HG03457 (cell line): Measurements from ENCODE around the gene STK32B.

Experiments
- ATAC-seq: cut with Tn5 transposase; IDR thresholded peaks from one replicate; pipeline ENCODE4 v1.9.1; 2021; ENCODE audit warnings: moderate number of reproducible peaks; ENCODE audit not compliant: unreplicated experiment

Gene STK32B

DNA sequence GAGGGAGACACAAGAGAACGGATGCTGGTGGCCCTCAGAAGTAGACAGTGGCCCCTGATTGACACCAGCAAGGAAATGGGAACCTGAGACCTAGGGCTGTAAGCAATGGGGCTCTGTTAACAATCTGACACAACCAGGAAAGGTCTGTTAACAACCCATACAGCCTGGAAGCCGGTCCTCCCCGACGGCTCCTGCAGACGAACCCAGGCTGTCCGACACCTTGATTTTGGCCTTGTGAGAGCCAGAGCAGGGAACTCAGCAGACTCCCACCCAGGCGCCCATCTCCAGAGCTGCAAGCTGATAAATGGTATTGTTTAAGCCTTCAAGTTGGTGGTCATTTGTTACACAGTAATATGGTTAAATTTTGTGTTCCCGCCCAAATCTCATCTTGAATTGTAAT is 21.8 kb upstream of the STK32B start:
- ATAC-seq, result no peak

GRCh38 chr4:5030221-5030620 is 21.1 kb upstream of the STK32B start:
- ATAC-seq, result no peak

DNA sequence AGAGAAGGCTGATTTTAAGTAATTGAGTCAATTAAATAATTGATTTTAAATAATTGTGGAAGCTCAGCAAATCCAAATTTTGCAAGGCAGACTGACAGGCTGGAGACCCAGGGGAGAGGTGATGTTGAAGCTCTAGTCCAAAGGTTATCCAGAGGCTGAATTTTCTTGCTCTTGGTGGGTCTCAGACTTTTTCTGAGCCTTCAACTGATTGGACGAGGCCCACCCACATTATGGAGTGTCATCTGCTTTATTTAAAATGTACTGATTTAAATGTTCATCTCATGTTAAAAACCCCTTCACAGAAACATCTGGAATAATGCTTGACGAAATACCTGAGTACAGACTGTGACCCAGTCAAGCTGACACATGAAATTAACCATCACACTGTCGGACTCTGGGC is 20.4 kb upstream of the STK32B start:
- no peak for ATAC-seq

GRCh38 chr4:5032813-5033212 is 18.5 kb upstream of the STK32B start:
- ATAC-seq, result no peak

DNA sequence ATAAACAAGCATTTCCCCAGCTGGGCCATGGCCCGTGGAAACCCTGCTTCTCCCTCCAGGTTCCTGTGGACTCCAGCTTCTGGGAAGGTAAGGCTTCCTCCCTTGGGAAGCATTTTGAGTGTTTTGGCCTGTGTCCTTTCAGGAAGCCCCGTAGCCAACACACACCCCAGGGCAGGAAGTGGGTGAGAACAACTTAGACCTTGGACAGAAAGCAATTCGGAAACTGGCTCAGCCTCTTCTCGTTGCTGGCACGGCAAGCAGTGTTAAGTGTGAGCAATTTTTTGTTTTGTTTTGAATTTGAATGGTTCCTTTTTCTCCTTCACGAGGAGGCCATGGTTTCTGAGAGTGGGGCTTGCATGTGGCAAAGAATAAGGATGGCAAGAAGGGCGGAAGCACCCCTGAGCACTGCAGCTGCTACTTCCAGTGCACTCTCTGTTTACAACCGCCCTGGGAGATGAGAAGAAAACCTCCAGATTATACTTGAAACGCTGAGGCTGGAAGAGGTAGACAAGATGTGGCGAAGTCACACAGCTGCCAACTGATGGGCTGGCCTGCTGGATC is 17.9 kb upstream of the STK32B start:
- no peak for ATAC-seq

DNA sequence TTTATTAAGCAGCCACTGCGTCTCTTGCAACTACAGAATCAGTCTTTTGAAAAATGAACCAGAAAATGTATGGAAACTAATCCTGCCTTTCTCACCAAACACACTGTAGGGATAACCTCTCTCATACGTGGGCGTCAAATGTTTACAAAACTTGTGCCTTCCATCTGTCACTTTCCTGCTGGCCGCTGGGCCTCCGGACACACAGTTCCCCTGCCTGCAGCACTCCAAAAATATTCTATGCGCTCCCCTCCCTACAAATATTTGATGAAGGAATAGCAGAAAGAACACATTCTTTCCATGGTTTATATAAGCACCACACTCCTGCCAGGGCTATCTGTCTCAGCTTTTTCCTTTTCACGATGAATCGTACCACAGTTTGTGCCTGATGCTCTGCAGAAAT is 17.1 kb upstream of the STK32B start:
- ATAC-seq, result no peak

GRCh38 chr4:5036239-5036638 is 15.0 kb upstream of the STK32B start:
- no peak for ATAC-seq

- no peak for ATAC-seq
Observed at GRCh38 chr4:5037553-5038551, 13.4 kb upstream of the STK32B start.

DNA sequence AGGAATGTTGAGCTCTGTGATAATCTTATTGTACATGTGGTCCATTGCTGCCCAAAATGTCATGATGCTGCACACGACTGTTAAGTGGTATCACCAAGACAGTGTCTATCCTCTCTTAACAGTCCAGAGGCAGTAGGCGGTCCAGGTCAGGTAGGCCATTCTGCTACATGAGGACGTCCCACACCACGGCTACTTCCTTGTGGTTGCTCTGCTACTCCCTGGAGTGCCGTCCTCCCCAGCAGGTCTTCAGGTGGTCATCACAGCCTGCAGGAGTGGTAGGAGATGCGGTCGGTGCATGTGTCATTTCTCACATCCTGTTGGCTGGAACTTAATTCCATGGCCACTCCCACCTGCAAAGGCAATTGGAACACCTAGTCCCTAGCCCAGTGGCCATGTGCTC is 11.5 kb upstream of the STK32B start:
- ATAC-seq, result no peak

- no peak for ATAC-seq
Observed at GRCh38 chr4:5040856-5041620, 10.2 kb upstream of the STK32B start.

DNA sequence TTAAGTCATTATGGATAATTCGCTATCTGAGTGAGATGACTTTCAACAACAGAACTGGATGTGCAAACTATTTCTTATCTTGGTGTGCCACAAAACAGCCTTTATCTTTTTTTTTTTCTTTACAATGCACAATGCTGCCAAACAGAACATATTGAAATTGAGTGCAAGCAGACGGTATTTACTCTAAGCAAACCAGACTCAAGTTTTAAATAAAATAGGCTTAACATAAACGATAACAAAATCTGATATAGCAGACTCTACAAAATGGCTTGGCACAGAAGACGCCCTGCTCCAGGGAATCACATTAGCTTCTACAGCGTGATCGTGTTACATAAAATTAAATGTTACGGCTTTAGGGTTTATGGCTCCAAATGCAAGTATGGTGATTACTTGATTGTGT is 9.6 kb upstream of the STK32B start:
- ATAC-seq, result no peak

- ATAC-seq, result no peak
Observed at GRCh38 chr4:5043579-5043978, 7.7 kb upstream of the STK32B start.

- ATAC-seq, result no peak
Observed at GRCh38 chr4:5044341-5044740, 6.9 kb upstream of the STK32B start.

GRCh38 chr4:5045097-5045496 is 6.2 kb upstream of the STK32B start:
- ATAC-seq, result no peak

- ATAC-seq, result no peak
Observed at GRCh38 chr4:5048721-5049120, 2.6 kb upstream of the STK32B start.

DNA sequence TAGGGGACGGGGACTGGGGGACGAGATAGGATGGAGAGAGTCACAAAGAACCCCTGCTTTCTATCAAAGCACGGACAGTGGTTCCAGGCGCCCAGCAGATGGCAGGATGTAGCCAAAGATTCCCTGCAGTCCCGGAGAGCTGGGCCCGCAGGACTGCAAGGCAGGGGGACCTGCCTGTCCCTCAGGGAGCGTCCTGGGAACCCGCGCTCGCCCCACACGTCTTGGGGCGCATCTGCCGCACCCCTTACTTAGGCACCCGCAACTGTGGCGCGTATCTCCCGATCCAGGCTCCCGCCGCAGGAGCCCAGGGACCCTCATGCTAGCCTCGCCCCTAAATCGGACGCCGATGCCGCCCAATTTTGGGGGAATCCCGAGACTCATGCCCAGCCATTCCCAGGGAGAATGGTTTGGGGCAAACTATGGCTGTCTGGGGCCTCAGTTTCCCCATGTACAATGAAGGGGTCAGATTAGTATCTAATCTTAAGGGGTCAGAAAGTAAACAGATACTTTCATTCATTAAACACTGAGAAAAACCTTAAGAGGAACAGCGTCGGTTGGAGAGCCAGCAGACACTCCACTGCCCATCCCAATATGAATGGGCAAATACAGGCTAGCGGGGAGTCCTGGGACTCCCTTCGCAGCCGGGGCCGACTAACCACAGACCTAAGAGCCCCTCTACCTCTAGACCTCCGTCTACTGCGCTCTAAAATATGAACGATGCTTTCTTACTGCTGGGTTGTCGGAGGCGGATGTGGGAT is 581 bp upstream of the STK32B start:
- ATAC-seq, result no peak

- no peak for ATAC-seq
Observed at GRCh38 chr4:5052204-5052702, 973 bp downstream of the STK32B start.

DNA sequence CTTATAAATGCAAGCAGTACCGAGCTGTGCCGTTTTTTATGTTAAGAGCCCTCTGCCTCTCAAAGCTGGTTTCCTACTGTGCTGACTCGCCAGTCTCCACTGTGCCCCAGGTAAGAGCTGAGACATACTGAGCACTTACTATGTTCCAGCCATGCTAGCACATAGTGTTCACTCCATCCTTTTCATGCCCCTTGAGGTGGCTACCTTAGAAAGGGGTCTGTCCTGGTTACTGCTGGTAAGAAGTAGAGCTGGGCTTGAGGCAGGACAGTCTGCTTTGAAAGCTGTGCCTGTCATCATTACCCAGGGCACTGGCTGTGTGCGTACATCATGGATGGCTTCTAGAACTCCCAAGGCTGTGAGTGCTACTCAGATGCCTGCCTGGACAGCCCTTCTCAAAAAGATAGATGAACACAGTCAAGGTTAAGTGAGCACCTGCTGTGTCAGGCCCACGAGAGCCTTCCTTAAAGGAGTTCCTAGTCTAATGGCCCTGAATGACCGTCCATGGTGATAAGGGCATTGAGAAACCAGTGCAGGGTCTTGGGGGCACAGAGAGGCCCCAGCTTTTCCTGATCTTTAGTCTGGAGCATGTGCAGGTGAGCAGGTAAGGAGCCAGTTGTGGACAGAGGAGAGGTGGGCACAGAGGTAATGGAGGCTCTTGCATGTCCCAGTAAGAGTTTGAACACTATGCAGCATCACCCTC is 1.6 kb downstream of the STK32B start:
- no peak for ATAC-seq

DNA sequence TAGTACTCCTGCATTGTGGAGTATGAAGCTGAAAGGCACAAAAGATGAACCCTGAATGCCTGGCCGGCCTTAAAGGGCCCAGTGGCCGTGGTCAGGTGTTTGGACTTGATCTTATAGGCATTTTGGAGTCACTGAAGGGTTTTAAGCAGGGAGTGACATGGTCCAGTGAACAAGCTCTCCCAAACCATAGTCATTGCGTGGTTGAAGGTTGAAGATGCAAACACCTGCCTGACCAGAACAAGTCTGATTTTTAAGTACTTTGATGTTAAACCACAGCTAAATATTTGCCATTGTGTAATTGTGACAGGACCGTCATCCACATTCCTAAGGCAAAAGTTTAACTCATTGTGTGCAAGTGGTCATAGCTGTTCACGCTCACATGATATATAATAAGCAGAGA is 3.3 kb downstream of the STK32B start:
- no peak for ATAC-seq

GRCh38 chr4:5055411-5055810 is 4.1 kb downstream of the STK32B start:
- no peak for ATAC-seq
